ENCODE results near the gene LGSN.
"Not testable (repeated sequence)": the region's sequence is repeated elsewhere in the genome, so short reads cannot be mapped to it uniquely, and the experiment has no call there.

Gene LGSN, protein sequence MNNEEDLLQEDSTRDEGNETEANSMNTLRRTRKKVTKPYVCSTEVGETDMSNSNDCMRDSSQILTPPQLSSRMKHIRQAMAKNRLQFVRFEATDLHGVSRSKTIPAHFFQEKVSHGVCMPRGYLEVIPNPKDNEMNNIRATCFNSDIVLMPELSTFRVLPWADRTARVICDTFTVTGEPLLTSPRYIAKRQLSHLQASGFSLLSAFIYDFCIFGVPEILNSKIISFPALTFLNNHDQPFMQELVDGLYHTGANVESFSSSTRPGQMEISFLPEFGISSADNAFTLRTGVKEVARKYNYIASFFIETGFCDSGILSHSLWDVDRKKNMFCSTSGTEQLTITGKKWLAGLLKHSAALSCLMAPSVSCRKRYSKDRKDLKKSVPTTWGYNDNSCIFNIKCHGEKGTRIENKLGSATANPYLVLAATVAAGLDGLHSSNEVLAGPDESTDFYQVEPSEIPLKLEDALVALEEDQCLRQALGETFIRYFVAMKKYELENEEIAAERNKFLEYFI

GRCh38 chr6:63319939-63320338 is at the start of gene LGSN:
LGSN (minus strand) TSS chr6:63319983; CDS start chr6:63319943, 40 bp downstream.
- no peak for DNase-seq

DNA sequence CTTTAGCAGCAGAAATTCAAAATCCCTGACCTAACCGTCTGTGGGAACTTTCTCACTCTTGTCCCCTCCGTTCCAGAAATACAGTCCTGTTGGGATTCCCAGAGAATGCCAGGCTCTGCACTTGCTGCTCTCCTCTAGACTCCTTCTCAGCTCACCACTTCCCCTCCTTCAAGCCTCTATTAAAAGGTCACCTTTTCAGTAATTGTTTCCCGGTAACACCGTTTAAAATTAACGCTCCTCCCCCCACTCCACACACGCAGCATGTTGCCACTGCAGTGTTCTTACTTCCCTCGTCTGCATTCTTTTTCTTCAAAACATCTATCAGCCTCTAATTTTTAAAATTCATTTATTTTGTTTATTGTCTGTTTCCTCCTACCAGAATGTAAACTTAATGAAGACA is 48.6 kb upstream of the LGSN start:
- DNase-seq = no peak

- not testable (repeated sequence) for DNase-seq
Measured at GRCh38 chr6:63362500-63363120, 42.8 kb upstream of the LGSN start.

- DNase-seq = not testable (repeated sequence)
Measured at GRCh38 chr6:63357384-63357783, 37.6 kb upstream of the LGSN start.

- DNase-seq = no peak
Measured at GRCh38 chr6:63355632-63356031, 35.8 kb upstream of the LGSN start.

- no peak for DNase-seq
Measured at GRCh38 chr6:63353286-63353630, 33.5 kb upstream of the LGSN start.

- no peak for DNase-seq
Measured at GRCh38 chr6:63352544-63353285, 32.9 kb upstream of the LGSN start.

DNA sequence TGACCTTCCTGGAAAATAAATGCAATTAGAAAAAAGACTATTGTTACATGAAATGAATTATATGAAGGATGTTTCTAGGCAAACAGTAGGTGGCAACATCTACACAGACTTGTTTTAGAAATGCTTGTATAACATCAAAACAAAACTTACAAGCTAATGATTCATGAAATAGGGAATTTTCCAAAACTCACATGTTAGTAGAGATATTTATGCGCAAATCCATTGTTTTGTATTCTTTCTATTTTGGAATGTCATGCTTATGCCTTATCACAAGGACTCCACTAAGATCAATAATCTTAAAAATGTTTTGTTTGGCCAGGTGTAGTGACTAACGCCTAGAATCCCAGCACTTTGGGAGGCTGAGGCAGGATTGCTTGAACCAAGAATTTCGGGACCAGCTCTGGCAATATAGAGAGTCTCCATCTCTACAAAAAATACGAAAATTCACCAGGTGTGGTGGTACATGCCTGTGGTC is 32.3 kb upstream of the LGSN start:
- no peak for DNase-seq

- DNase-seq = no peak
Measured at GRCh38 chr6:63349401-63349800, 29.6 kb upstream of the LGSN start.

DNA sequence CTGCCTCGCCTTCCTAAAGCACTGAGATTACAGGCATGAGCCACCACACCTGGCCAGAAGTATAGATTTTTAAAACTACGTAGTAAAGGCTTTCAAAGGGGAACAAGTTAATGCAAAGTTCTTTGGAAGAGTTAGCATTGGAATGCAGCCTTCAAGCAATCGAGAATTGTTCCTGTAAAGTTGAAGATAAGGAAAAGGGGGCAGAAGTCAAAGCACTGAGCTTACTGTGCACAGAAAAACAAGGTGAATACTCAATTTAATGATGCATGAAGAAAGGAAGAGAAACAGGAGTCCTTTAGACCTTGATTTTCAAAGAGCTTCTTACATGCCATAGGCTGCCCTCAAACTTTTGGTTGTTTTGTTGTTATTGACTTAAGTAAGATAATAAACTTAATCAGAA is 29.1 kb upstream of the LGSN start:
- no peak for DNase-seq

DNA sequence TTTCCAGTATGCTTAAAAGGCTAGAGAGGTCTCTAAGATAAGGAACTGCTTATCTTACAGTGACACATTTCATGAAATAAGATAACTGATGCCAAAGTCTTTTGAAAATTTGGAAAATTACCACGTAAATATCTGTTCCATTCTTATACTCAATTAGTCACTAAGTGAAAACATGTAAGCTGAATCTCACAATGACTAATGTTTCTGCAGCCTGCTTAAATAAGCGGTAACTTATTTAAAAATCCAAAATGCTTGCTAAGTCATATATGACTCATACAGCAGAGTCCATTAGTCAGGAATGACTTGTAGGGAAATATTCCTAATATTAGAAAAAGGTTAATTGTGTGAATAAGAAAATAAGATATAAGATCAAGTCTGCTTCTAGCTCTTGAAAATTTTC is 27.8 kb upstream of the LGSN start:
- no peak for DNase-seq

- no peak for DNase-seq
Measured at GRCh38 chr6:63346217-63346835, 26.5 kb upstream of the LGSN start.

DNA sequence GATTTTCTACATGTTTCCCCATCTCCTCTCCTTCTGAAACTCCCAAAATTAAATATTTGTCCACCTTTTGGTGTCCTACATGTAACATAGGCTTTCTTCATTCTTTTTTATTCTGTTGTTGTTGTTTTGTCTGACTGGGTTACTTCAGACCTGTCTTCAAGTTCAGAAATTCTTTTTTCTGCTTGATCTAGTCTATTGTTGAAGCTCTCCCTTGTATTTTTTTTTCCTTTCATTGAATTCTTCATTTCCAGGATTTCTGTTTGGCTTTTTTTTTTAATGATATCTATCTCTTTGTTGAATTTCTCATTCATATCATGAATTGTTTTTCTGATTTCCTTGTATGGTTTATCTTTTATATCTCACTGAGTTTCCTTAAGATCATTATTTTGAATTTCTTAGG is 20.6 kb upstream of the LGSN start:
- no peak for DNase-seq

- DNase-seq = not testable (repeated sequence)
Measured at GRCh38 chr6:63334652-63335051, 14.9 kb upstream of the LGSN start.

DNA sequence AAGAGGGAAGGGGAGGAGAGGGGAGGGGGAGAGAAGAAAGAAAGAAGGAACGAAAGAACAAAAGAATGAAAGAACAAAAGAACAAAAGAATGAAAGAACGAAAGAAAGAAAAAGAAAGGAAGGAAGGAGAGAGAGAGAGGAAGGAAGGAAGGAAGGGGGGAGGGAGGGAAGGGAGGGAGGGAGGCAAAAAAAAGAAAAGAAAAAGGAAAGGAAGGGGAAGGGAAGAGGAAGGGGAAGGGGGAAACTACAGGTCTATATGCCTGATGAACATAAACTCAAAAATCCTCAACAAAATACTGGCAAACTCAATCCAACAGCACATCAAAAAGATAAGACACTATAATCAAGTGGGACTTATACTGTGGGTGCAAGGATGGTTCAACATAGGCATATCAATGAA is 13.7 kb upstream of the LGSN start:
- no peak for DNase-seq

GRCh38 chr6:63326630-63327029 is 6.8 kb upstream of the LGSN start:
- DNase-seq = not testable (repeated sequence)

GRCh38 chr6:63322981-63323380 is 3.2 kb upstream of the LGSN start:
- DNase-seq = no peak

- DNase-seq = no peak
Measured at GRCh38 chr6:63321821-63322220, 2.0 kb upstream of the LGSN start.

GRCh38 chr6:63317641-63318040 is 2.1 kb downstream of the LGSN start:
- DNase-seq = no peak

DNA sequence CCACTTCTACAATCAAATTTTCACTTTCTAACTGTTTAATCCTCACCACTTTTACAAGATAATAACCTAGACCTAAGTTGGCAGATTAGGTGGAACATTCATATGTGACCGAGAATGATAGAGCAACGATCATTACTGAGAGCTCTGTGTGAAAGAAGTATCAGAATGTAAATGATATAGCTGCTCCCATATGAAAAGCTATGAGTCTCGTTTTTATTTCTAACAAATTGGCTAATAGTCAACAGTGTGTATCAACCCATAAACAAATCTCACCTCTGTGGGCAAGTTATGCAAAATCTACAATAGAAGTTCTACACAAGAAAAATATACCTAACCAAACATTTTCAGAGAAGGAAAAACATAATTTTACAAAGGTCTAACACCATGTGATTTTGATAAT is 3.7 kb downstream of the LGSN start:
- DNase-seq = no peak

DNA sequence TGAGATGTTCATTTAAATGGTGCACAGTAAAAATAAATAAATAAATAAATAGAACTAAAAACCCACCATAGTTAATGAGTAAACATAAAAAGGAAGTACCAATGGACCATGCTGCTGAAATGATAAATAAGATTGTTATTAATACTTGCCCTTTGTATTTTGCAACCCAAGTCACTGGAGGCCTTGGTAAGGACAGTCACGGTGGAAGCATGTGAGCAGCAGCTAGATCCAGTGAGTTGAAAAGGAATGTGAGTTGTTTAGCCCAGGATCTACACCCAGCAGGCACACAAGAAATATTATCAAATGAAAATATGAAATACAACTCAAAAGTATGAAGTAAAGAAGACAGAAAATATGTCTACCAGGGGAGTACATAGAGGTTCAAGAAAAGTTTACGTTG is 6.7 kb downstream of the LGSN start:
- DNase-seq = no peak

DNA sequence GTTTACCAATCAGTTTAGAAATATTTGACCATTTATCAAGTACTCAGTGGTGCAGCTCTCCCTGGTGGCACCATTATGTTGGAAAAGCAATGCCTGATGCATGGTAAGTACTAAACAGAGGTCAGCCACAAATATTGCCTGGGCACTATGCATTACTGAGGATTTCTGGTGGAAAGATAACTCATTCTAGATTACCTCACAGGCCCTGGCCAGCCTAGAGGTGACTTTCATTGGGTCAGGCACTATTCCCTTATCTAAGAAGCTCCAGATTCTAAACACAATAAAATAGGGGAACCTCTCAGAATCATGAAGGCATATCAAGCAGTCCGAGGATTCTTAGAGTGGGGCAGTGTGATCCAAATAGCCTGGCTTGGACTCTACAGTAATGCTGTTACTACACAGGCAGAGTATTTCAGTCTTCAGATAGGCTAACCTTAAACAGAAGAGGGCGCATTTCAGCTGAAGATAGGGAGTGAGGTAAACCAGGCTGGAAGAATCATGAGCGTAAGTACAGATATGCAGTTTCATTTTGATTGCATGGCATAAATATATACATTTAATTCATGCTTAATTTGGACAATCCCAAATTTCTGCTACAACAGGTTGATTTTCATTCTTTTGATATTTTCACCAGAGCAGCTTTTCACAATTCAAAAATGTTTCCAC is 12.1 kb downstream of the LGSN start:
- no peak for DNase-seq

DNA sequence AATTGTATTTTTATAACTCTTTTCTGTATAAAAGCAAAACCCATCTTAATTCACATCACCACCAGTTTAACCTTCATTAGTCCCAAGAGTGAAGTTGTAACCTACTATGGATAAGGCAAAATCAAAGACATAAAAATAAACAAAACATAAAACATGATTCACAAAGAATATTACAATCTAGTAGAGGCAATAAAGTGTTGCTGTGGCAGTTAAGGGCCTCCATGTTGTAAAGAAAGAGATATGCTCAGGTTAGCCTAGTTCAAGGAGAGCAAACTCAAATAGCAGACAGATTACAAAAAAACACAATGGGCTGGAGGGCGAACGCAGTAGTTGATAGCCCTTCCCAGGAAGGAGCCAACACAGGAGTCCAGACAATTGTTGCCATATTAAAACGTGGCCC is 13.4 kb downstream of the LGSN start:
- no peak for DNase-seq
